ENCODE data around the gene MED27.

MED27 gene

GRCh38 chr9:132027752-132028663 is 51.7 kb downstream of the MED27 start:
- Histone ChIP-seq H3K4me3 (ENCODE audit: low read length) (no peak overlapping the region), H3K4me1 (ENCODE audit: insufficient read depth, low read length) (peaks cover 41% of the 10 kb centered on the region), H3K9ac (ENCODE audit: low read depth, low read length) (no peak overlapping the region), H3K27me3 (ENCODE audit: insufficient read depth, low read length) (no peaks in the 10 kb centered on the region), H3K27ac (ENCODE audit: low read depth, low read length) (no peak overlapping the region), H3K9me3 (ENCODE audit: insufficient read depth, low read depth, low read length) (no peaks in the 10 kb centered on the region), H3K36me3 (ENCODE audit: insufficient read depth, low read length) (no peaks in the 10 kb centered on the region)
- 93% methylated on average over 7 of the region's 7 CpGs for WGBS

DNA sequence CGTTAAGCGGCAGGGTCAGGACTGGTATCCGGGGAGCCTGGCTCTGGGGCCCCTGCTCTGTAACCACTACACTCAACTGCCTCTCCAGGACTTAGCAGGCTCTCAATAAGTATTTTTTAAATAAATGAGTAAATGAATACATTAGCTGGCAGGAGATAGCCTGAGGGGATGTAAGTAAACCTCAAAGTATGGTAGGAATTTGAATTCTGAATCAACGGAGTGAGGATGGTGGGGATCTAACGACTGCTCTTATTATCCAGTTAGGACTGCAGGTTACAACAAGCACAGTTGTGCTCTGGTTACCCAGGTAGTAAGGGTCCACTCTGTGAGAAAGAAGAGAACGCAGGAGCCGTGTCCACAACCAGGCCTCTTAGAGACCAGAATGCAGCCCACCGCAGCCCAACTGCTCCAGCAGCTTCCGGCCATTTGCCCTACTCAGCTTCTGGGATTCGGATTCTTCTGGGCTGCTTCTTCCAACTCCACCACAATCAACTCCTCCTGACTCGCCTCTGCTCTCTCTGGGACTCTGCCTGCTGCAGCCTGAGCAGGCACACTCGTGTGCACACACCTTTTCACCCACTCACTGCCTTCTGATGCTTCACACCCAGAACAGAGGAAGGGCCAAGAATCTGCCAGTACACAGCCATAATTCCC is 52.6 kb downstream of the MED27 start:
- peaks cover 32% of the 10 kb centered on the region for H3K4me1 ChIP-seq (ENCODE audit: insufficient read depth, low read length)
- H3K27ac ChIP-seq (ENCODE audit: low read depth, low read length): peak overlapping the region; percentile 24; the same call in 1 of the 2 replicates
- no peaks in the 10 kb centered on the region for H3K9me3 ChIP-seq (ENCODE audit: insufficient read depth, low read depth, low read length)
- WGBS: 65% methylated on average over 12 of the region's 12 CpGs
- H3K4me3 ChIP-seq (ENCODE audit: low read length): no peak overlapping the region
- H3K9ac ChIP-seq (ENCODE audit: low read depth, low read length): no peak overlapping the region
- H3K27me3 ChIP-seq (ENCODE audit: insufficient read depth, low read length): no peaks in the 10 kb centered on the region
- H3K36me3 ChIP-seq (ENCODE audit: insufficient read depth, low read length): no peaks in the 10 kb centered on the region

GRCh38 chr9:132025766-132026165 is 53.9 kb downstream of the MED27 start:
- no peaks in the 10 kb centered on the region for H3K27me3 ChIP-seq (ENCODE audit: insufficient read depth, low read length)
- no peak overlapping the region for H3K4me3 ChIP-seq (ENCODE audit: low read length)
- 92% methylated on average over 3 of the region's 3 CpGs for WGBS
- no peak overlapping the region for H3K27ac ChIP-seq (ENCODE audit: low read depth, low read length)
- no peak overlapping the region for H3K9ac ChIP-seq (ENCODE audit: low read depth, low read length)
- no peaks in the 10 kb centered on the region for H3K36me3 ChIP-seq (ENCODE audit: insufficient read depth, low read length)
- peaks cover 42% of the 10 kb centered on the region for H3K4me1 ChIP-seq (ENCODE audit: insufficient read depth, low read length)
- no peaks in the 10 kb centered on the region for H3K9me3 ChIP-seq (ENCODE audit: insufficient read depth, low read depth, low read length)

DNA sequence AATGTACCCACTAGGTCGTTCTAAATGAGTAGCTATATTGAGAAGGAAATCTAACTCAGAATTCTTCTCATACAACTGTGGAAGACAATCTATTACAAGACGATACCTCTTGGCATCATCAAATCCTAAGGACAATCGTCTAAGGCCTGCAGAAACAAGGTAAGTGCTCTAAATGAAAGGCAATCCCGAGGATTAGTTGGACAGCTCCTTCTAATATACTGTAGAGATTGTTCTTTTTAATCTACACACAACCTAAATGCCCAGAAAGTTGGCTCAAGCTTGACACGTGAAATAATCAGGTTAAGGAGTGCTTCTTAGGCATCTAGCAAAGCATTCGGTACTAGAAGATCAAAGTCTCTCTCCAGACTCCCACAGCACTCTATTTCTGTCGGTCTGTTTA is 55.1 kb downstream of the MED27 start:
- Histone ChIP-seq H3K27me3 (ENCODE audit: insufficient read depth, low read length) (no peaks in the 10 kb centered on the region), H3K4me3 (ENCODE audit: low read length) (no peak overlapping the region), H3K27ac (ENCODE audit: low read depth, low read length) (no peak overlapping the region), H3K36me3 (ENCODE audit: insufficient read depth, low read length) (no peaks in the 10 kb centered on the region), H3K9ac (ENCODE audit: low read depth, low read length) (no peak overlapping the region), H3K4me1 (ENCODE audit: insufficient read depth, low read length) (peaks cover 41% of the 10 kb centered on the region), H3K9me3 (ENCODE audit: insufficient read depth, low read depth, low read length) (no peaks in the 10 kb centered on the region)
- WGBS: 86% methylated on average over 6 of the region's 7 CpGs

DNA sequence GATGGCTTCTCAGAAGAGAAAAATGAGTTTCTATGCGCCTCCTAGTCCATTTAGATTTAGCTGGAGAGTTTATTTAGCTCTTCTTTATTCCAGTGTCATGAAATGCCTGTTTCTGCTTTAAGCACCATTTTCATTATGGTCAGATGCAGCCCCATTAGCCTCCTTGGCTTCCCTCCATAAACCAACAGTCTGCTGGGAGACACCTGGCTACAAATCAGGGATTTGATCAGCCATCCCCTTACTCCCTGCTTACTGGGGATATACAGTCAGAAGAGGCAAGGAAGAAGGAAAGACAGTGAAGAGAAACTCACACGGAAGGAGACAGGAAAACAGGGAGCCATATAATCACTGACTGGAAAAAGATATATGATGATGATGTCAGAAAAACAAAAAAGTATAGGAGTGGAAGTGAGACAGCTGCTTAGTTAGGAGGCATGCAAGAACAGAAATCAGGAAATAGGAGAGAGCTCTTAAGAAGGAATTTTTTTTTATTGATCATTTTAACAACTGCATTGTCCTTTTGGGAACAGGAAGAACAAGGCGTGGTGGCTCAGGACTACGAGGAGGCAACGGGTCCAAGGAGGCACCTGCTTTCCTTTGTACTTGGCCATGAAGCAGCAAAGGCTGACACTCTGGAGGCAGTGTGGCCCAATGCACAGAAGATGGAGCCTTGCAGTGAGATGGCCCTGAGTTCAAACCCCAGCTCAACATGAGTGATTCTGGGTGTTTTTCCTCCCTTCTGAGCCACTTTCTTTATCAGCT is 56.1 kb downstream of the MED27 start:
- no peaks in the 10 kb centered on the region for H3K36me3 ChIP-seq (ENCODE audit: insufficient read depth, low read length)
- H3K27ac ChIP-seq (ENCODE audit: low read depth, low read length): no peak overlapping the region
- H3K4me1 ChIP-seq (ENCODE audit: insufficient read depth, low read length): peaks cover 40% of the 10 kb centered on the region
- WGBS: 95% methylated on average over 5 of the region's 5 CpGs
- H3K4me3 ChIP-seq (ENCODE audit: low read length): no peak overlapping the region
- no peaks in the 10 kb centered on the region for H3K27me3 ChIP-seq (ENCODE audit: insufficient read depth, low read length)
- no peaks in the 10 kb centered on the region for H3K9me3 ChIP-seq (ENCODE audit: insufficient read depth, low read depth, low read length)
- no peak overlapping the region for H3K9ac ChIP-seq (ENCODE audit: low read depth, low read length)

DNA sequence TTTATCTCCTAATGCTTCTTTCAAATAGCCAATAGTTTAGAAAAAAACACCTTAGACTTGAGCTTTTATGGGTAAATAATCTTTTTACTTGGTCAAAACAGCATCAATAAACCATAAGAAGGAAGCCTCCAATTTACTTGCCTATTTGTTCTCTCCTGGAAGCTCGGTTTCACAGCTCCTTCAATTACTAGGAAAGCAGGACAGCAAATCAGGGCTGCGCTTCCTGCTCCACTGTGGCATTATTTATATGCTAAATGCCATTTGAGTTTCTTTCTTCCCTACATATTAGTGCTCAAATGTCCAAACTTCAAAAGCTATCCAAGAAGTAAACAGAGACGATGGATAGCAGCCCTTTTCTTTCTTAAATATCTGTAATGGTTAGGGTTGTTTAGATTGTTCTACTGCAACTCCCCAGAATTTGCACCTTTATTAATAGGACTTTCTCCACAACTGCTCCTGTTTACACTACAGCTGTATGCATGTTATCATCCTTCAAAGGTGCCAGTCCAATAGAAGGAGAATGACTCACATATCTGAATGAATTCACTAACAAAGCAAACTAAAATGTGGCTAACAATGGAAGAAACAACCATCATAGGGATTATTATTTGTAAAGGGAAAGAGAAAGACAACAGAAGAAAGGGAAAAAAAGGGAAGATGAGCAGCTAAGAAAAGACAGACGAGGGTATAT is 58.7 kb downstream of the MED27 start:
- Histone ChIP-seq H3K9me3 (ENCODE audit: insufficient read depth, low read depth, low read length) (no peaks in the 10 kb centered on the region), H3K27me3 (ENCODE audit: insufficient read depth, low read length) (no peaks in the 10 kb centered on the region), H3K4me1 (ENCODE audit: insufficient read depth, low read length) (peaks cover 45% of the 10 kb centered on the region), H3K36me3 (ENCODE audit: insufficient read depth, low read length) (no peaks in the 10 kb centered on the region), H3K9ac (ENCODE audit: low read depth, low read length) (no peak overlapping the region), H3K27ac (ENCODE audit: low read depth, low read length) (no peak overlapping the region), H3K4me3 (ENCODE audit: low read length) (no peak overlapping the region)
- WGBS: 53% methylated on average over 3 of the region's 4 CpGs

DNA sequence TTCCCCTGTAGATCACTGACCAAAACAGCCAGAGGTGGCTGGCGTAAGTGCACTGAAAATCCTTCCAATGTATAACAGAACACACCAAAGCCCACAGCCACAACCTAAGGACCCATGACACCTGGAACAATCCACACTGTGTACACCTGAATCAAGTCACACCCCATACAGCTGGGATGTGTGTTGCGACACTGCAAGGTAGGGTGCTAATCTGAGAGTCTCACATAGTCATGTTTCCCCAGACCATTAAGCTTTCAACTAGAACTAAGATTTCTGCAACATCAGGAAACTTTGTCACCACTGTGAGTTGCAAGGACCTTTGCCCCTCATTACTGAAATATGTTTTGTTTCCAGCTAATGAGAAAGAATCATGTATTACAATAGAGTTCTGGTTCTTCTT is 59.4 kb downstream of the MED27 start:
- Histone ChIP-seq H3K4me1 (ENCODE audit: insufficient read depth, low read length) (peaks cover 42% of the 10 kb centered on the region), H3K27ac (ENCODE audit: low read depth, low read length) (no peak overlapping the region), H3K27me3 (ENCODE audit: insufficient read depth, low read length) (no peaks in the 10 kb centered on the region), H3K36me3 (ENCODE audit: insufficient read depth, low read length) (no peaks in the 10 kb centered on the region), H3K9ac (ENCODE audit: low read depth, low read length) (no peak overlapping the region), H3K9me3 (ENCODE audit: insufficient read depth, low read depth, low read length) (no peaks in the 10 kb centered on the region), H3K4me3 (ENCODE audit: low read length) (no peak overlapping the region)
- 89% methylated on average over 2 of the region's 2 CpGs for WGBS

- 95% methylated on average over 5 of the region's 7 CpGs for WGBS
- Histone ChIP-seq H3K4me3 (ENCODE audit: low read length) (no peak overlapping the region), H3K4me1 (ENCODE audit: insufficient read depth, low read length) (peaks cover 42% of the 10 kb centered on the region)
Observed at GRCh38 chr9:132019702-132020101, 60.0 kb downstream of the MED27 start.

DNA sequence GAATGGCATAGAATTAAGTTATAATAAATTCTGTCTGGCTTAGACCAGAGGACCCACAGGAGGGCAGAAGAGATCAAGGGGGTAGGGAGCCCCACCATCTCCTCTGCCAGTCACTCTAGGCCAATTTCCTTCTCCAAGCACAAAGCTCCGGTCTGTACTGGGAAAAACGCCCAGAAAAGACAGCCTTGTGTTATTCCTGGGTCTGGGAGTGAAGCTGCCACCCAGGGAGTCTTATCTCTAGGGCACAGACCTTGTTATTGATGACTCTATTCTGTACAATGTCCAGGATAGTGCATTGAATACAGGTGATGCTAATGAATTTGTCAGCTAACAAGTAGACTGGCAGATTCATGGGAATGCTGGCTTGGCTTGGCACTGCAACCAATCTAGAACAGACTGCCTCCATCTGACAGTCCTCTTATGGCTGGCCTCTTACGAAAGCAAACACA is 60.7 kb downstream of the MED27 start:
- H3K27me3 ChIP-seq (ENCODE audit: insufficient read depth, low read length): no peaks in the 10 kb centered on the region
- peaks cover 42% of the 10 kb centered on the region for H3K4me1 ChIP-seq (ENCODE audit: insufficient read depth, low read length)
- H3K36me3 ChIP-seq (ENCODE audit: insufficient read depth, low read length): no peaks in the 10 kb centered on the region
- H3K9me3 ChIP-seq (ENCODE audit: insufficient read depth, low read depth, low read length): no peaks in the 10 kb centered on the region
- 94% methylated on average over 3 of the region's 3 CpGs for WGBS
- no peak overlapping the region for H3K4me3 ChIP-seq (ENCODE audit: low read length)
- H3K27ac ChIP-seq (ENCODE audit: low read depth, low read length): no peak overlapping the region
- H3K9ac ChIP-seq (ENCODE audit: low read depth, low read length): no peak overlapping the region

More at GRCh38 chr9:132019702-132020101, 60.0 kb downstream of the MED27 start:
- Histone ChIP-seq H3K9ac (ENCODE audit: low read depth, low read length) (no peak overlapping the region), H3K36me3 (ENCODE audit: insufficient read depth, low read length) (no peaks in the 10 kb centered on the region), H3K9me3 (ENCODE audit: insufficient read depth, low read depth, low read length) (no peaks in the 10 kb centered on the region), H3K27me3 (ENCODE audit: insufficient read depth, low read length) (no peaks in the 10 kb centered on the region), H3K27ac (ENCODE audit: low read depth, low read length) (no peak overlapping the region)

DNA sequence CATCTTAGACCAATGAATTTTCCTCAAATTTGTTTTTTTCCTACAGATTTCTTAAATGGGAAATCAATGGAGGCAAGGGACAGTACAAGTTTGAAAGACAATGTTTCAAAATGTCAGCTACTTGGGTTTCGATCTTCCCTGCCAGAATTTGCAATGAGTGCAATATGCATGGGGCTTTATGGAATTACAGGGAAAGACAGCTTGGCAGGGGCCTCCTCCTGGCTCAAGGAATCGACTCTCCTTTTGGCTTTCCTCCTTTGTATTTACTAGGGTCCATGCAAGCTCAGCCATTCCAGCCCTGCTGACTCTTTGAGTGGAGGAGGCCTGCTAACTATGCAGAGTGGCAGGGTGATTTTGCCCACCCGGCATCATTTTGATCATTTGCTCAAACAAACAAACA is 63.2 kb downstream of the MED27 start:
- Histone ChIP-seq H3K4me3 (ENCODE audit: low read length) (no peak overlapping the region), H3K4me1 (ENCODE audit: insufficient read depth, low read length) (peaks cover 36% of the 10 kb centered on the region), H3K9ac (ENCODE audit: low read depth, low read length) (no peak overlapping the region)

More for the DNA sequence above, 63.2 kb downstream of the MED27 start:
- no peak overlapping the region for H3K27ac ChIP-seq (ENCODE audit: low read depth, low read length)
- H3K27me3 ChIP-seq (ENCODE audit: insufficient read depth, low read length): no peaks in the 10 kb centered on the region
- 87% methylated on average over 3 of the region's 3 CpGs for WGBS
- no peaks in the 10 kb centered on the region for H3K36me3 ChIP-seq (ENCODE audit: insufficient read depth, low read length)
- H3K9me3 ChIP-seq (ENCODE audit: insufficient read depth, low read depth, low read length): no peaks in the 10 kb centered on the region

All from HUES64 (cell line).